Anterior cingulate cortex (tissue), 58 donors: ENCODE data around the gene KLRB1.
"Not testable (repeated sequence)": the region's sequence is repeated elsewhere in the genome, so short reads cannot be mapped to it uniquely, and the experiment has no call there.

Experiments used
- DNase-seq, 58 donors: peaks; one replicate each; lab custom pipeline; 2025; lab: John Stamatoyannopoulos, UW

Gene KLRB1

GRCh38 chr12:9607716-9608115, at the start of gene KLRB1:
KLRB1 (minus strand) TSS chr12:9607916; CDS start chr12:9607839, 77 bp downstream.
- DNase-seq: no peak

DNA sequence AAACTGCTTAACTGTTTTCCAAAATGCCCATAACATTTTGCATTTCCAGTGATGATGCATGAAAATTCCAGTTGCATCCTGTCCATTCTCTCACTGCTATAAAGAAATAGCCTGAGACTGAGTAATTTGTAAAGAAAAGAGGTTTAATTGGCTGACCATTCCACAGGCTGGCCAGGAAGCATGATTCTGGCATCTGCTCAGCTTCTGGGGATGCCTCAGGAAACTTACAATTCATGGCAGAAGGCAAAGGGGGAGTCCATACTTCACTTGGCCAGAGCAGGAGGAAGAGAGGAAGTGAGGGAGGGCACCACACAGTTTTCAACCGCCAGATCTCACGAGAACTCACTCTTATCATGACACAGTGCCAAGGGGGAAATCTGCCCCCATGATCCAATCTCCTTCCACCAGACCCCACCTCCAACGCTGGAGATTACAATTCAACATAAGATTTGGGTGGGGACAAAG, 43.6 kb upstream of the KLRB1 start:
- DNase-seq: no peak

DNA sequence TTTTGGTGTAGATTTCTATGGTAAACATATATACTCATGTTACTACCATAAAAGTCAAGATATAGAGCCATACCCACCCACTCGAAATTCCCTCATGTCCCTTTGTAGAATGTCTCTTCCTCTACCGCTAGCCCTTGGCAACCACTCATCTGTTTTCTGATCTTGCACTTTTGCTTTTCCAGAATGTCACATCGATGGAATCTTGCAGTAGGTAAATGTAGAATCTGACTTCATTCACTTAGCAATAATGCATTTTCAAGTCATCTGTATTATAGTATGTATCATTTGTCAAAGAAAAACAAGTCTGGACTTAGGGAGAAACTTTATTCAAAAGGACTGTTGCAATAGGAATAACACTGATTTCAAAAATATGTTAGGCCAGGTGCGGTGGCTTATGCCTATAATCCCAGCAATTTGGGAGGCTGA, 42.4 kb upstream of the KLRB1 start:
- DNase-seq: no peak

GRCh38 chr12:9649532-9649940, 41.8 kb upstream of the KLRB1 start:
- no peak for DNase-seq

GRCh38 chr12:9648701-9649531, 41.2 kb upstream of the KLRB1 start:
- DNase-seq: no peak

GRCh38 chr12:9647825-9648700, 40.3 kb upstream of the KLRB1 start:
- peak in 52 of 58 donors; percentile 9 to 70 (median 42) for DNase-seq

- no peak for DNase-seq
Measured at GRCh38 chr12:9646794-9647781, 39.4 kb upstream of the KLRB1 start.

DNA sequence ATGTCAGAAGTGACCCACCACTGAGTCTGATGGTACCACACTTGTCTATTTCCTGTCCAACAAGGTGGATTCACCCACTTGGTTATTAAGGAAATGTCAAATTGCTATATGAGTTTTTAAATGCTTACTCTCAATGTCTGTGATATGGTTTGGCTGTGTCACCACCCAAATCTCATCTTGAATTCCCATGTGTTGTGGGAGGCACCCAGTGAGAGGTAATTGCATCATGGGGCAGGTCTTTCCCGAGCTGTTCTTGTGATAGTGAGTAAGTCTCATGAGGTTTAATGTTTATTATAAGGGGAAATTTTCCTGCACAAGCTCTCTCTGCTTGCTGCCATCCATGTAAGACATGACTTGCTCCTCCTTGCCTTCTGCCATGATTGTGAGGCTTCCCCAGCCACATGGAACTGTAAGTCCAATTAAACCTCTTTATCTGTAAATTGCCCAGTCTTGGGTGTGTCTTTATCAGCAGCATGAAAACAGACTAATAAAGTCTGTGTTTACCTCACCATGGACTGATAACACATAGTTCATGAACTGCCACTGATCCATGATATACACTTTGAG, 37.4 kb upstream of the KLRB1 start:
- DNase-seq: not testable (repeated sequence)

- no peak for DNase-seq
Measured at GRCh38 chr12:9643266-9643660, 35.5 kb upstream of the KLRB1 start.

DNA sequence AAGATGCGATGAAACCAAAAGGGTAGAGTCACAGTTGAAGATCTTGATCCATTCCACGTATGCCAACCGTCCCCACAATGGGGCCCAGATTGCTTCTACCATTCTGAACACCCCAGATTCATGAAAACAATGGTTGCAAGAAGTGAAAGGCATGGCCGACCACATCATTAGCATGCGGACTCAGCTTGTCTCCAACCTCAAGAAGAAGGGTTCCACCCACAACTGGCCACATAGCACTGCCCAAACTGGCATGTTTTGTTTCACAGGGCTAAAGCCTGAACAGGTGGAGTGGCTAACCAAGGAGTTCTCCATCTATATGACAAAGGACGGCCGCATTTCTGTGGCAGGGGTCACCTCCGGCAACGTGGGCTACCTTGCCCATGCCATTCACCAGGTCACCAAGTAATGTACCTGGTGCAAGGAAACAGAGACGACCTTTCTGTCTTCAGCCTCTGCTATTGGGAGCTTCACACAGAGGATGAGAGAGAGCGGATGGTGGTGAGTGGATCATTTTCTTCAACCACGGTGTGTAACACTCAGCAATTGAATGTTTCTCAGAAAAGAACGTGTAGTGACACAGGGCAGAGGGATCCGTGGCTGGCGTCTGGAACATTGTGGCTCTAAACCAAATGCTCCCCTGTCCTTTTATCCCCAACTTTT, 35.0 kb upstream of the KLRB1 start:
- no peak for DNase-seq

DNA sequence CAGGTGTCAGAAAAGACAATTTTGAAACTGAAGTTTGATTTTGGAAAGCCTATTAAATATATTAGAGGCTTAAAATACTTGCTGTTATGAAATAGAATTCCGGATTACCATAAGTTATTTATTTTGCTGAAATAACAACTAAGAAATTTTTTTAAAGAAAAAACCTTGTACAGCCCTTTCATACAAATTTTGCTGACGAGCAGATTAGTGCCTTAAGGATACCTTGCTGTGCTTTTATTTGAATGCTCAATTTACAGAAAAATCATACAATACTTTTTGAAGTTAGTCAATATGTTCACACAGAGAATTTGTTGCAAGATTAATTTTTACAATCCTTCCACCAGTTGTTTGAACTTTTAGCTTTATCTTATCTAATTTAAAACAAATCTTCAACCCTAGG, 32.3 kb upstream of the KLRB1 start:
- no peak for DNase-seq

DNA sequence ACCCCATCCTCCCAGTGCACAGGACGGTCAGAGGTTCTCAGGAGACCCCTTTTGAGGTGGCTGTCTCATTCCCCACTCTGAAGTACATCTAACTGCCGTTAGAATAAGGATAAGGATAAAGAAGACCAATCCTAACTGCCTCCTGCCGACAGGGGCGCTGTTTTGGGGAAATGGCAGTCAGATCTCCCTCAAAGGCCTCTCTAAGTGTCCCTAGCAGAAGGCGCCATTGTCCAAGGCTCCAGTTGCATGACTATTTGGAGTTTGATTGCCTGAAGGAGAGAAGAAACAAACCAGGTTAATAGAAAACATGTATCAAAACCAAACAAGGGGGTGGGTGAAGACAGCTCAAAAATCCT, 29.1 kb upstream of the KLRB1 start:
- no peak for DNase-seq

- no peak for DNase-seq
Measured at GRCh38 chr12:9636150-9636850, 28.6 kb upstream of the KLRB1 start.

DNA sequence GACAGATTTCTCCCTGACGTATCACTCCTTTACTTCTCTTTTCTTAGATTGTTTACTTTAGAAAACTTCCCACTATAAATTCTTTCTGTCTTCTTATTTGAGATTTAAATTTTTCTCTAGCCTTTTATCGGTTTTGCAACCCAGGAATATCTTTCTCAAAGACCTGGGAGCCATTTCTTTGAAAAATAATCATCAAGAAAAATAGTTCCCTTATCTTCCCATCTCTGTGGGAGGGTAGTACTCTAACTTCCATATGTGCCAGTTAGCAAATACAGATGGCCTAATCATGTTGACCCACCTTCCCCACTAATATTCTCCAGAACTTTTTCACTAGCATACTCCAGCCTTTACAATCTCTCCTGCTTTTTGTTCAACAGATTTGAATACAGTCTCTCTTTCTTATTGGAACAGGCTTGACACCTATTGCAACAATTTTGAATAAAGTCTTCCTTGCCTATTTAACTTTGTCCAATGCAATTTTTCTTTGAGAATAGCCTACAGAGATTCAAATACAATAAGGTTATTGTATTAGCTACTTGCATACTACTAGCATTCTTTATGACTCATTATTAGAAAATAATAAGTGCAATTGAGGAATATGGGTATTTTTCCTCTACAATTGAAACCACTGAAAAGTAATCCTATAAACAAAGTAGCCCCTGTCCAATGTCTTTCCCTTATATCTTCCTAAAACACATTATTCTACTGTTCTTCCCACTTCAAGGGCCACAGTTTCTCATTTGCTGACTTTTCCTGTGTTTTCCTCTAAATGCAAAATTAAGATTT, 27.4 kb upstream of the KLRB1 start:
- DNase-seq: no peak

DNA sequence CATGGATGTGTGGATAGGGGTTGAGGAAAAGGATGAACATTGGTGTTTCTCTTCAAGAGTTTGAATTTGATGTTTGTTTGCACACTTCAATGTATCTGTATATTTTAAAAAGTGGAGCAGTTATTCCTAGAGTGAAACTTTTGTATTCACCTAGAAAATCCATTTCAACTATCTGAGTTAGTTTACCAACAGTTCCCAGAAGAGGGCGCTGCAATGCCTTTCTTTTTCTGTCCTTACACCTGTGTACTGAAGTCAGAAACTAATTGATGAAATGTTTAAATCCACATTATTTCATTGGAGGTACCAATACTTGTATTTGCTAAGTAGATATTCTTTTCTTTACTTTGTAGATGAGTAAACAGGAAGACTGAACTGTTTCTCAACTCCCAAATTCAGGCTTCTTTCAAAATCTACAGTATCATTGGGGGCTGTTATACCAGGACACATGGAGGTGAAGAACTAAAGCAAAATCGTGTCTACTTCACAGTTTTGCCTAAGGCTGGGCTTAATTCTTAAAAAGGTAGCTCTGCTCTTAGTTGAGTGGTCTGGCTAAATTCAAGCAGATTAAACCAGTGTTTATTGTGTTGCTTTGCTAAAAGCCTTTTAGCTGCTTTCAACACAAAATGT, 26.6 kb upstream of the KLRB1 start:
- DNase-seq: peak in 10 of 58 donors; percentile 2 to 49 (median 8)

DNA sequence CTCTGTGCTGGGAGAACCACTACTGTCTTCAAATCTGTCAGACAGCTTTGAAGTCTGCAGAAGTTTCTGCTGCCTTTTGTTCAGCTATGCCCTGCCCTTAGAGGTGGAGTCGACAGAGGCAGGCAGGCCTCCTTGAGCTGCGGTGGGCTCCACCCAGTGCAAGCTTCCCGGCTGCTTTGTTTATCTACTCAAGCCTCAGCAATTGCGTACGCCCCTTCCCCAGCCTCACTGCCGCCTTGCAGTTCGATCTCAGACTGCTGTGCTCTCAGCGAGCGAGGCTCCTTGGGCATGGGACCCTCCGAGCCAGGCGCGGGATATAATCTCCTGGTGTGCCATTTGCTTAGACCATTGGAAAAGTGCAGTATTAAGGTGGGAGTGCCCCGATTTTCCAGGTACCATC, 25.1 kb upstream of the KLRB1 start:
- no peak for DNase-seq

- no peak for DNase-seq
Measured at GRCh38 chr12:9626821-9627220, 19.1 kb upstream of the KLRB1 start.
